ENCODE data around the gene NXPH1. TPM values are rescaled to one million over a fixed set of nuclear protein-coding genes. Genes with fewer than 3 reads are reported as not detected.

The NXPH1 gene
- polyA plus RNA-seq, 1 donor (not counting 4 experiments of a cell fraction or from before 2014, with no cell fraction given) = not detected

DNA sequence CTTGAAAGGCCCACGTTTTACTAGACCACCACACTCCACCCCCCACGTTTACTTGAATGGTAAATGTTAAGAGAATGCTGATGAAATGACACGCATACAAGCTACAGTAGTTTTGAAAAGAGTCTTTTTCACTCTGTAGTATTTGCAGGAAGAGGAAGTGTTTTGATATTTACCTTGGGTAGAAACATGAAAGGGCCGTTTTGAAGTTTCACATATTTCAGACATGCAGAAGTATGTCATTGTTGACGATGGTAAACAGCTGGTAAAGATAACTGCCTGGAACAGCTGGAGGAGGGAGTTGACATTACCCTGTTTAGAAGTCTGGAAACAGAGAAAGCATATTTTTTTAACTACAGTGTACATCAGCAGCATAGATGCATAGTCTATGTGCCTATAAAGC, 160.7 kb downstream of the NXPH1 start:
- no peak for TF ChIP-seq EZH2 (IDR thresholded peaks at IDR 0.05; ENCODE audit: low read length)
- TF ChIP-seq, protein P1, sequence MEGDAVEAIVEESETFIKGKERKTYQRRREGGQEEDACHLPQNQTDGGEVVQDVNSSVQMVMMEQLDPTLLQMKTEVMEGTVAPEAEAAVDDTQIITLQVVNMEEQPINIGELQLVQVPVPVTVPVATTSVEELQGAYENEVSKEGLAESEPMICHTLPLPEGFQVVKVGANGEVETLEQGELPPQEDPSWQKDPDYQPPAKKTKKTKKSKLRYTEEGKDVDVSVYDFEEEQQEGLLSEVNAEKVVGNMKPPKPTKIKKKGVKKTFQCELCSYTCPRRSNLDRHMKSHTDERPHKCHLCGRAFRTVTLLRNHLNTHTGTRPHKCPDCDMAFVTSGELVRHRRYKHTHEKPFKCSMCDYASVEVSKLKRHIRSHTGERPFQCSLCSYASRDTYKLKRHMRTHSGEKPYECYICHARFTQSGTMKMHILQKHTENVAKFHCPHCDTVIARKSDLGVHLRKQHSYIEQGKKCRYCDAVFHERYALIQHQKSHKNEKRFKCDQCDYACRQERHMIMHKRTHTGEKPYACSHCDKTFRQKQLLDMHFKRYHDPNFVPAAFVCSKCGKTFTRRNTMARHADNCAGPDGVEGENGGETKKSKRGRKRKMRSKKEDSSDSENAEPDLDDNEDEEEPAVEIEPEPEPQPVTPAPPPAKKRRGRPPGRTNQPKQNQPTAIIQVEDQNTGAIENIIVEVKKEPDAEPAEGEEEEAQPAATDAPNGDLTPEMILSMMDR (optimal IDR thresholded peaks at IDR 0.05 in 1 of 3, IDR thresholded peaks at IDR 0.05 in 1 of 3, conservative IDR thresholded peaks at IDR 0.05 in 1 of 3; ENCODE audit: extremely low read depth in 1 of 3, insufficient read depth in 2 of 3, low read length in 3 of 3) = no peak
- dilution Hi-C loops (cut with MboI; ENCODE audit: extremely low pct_ligation_motif_present, low sequenced_read_pairs) = no loop called here
- H3K79me2 ChIP-seq (ENCODE audit: control insufficient read depth, insufficient read depth, low read length) = no peaks in the 10 kb centered on the region
- no peak for FAIRE-seq
- H4K20me1 ChIP-seq (ENCODE audit: control insufficient read depth, extremely low read depth, insufficient read depth, low read length) = no peaks in the 10 kb centered on the region
- H3K36me3 ChIP-seq (ENCODE audit: control insufficient read depth in 2 of 2, extremely low read depth in 1 of 2, insufficient read depth in 2 of 2, low read length in 2 of 2) = no peaks in the 10 kb centered on the region
- H3K9me3 ChIP-seq (ENCODE audit: control insufficient read depth, low read depth, low read length) = no peaks in the 10 kb centered on the region
- no peak overlapping the region for H2AFZ ChIP-seq (ENCODE audit: control insufficient read depth, low read length)
- H3K9ac ChIP-seq (ENCODE audit: control insufficient read depth, extremely low read depth, insufficient read depth, low read length) = no peak overlapping the region
- H3K4me3 ChIP-seq (ENCODE audit: control insufficient read depth in 2 of 3, extremely low read depth in 1 of 3, insufficient read depth in 2 of 3, low read depth in 1 of 3, low read length in 3 of 3) = no peak overlapping the region
- no peaks in the 10 kb centered on the region for H3K9me1 ChIP-seq (ENCODE audit: control insufficient read depth, extremely low read depth, insufficient read depth, low read length)
- no peaks in the 10 kb centered on the region for H3K27me3 ChIP-seq (ENCODE audit: control insufficient read depth, extremely low read depth, insufficient read depth, low read length)
- DNase-seq (ENCODE audit: low read depth, low spot score) = no peak
- no peak overlapping the region for H3K4me2 ChIP-seq (ENCODE audit: control insufficient read depth, extremely low read depth, insufficient read depth, low read depth, low read length)
- no peaks in the 10 kb centered on the region for H3K4me1 ChIP-seq (ENCODE audit: control insufficient read depth, extremely low read depth, insufficient read depth, low read length)
- H3K27ac ChIP-seq (ENCODE audit: control insufficient read depth, insufficient read depth, low read length) = no peak overlapping the region

DNA sequence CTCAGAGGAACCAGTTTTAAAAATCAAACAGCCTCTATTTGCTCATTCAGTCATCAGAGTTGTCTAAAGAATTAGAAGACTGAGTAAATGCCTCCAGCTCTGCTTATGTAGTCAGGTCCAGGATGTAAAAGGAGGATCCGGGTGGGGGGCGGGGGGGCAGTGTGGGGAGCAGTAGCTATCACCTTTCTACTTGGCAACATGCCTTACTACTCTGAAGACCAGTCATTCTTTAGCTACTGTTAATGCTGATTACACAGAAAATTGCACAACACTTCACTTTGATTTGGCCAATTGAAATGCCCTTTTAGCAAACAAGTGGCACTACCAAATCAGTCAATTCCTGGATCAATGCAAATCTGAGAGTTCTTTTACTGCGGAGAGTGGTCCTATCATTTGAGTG, 164.2 kb downstream of the NXPH1 start:
- Histone ChIP-seq H3K36me3 (ENCODE audit: control insufficient read depth in 2 of 2, extremely low read depth in 1 of 2, insufficient read depth in 2 of 2, low read length in 2 of 2) (no peaks in the 10 kb centered on the region), H3K4me2 (ENCODE audit: control insufficient read depth, extremely low read depth, insufficient read depth, low read depth, low read length) (no peak overlapping the region), H3K27me3 (ENCODE audit: control insufficient read depth, extremely low read depth, insufficient read depth, low read length) (no peaks in the 10 kb centered on the region), H3K9me3 (ENCODE audit: control insufficient read depth, low read depth, low read length) (no peaks in the 10 kb centered on the region), H2AFZ (ENCODE audit: control insufficient read depth, low read length) (no peak overlapping the region), H3K4me3 (ENCODE audit: control insufficient read depth in 2 of 3, extremely low read depth in 1 of 3, insufficient read depth in 2 of 3, low read depth in 1 of 3, low read length in 3 of 3) (no peak overlapping the region), H3K9me1 (ENCODE audit: control insufficient read depth, extremely low read depth, insufficient read depth, low read length) (no peaks in the 10 kb centered on the region), H3K4me1 (ENCODE audit: control insufficient read depth, extremely low read depth, insufficient read depth, low read length) (no peaks in the 10 kb centered on the region), H3K79me2 (ENCODE audit: control insufficient read depth, insufficient read depth, low read length) (no peaks in the 10 kb centered on the region), H4K20me1 (ENCODE audit: control insufficient read depth, extremely low read depth, insufficient read depth, low read length) (no peaks in the 10 kb centered on the region), H3K9ac (ENCODE audit: control insufficient read depth, extremely low read depth, insufficient read depth, low read length) (no peak overlapping the region), H3K27ac (ENCODE audit: control insufficient read depth, insufficient read depth, low read length) (no peak overlapping the region)
- no peak for FAIRE-seq
- dilution Hi-C loops (cut with MboI; ENCODE audit: extremely low pct_ligation_motif_present, low sequenced_read_pairs) = no loop called here
- TF ChIP-seq, protein P1 (optimal IDR thresholded peaks at IDR 0.05 in 1 of 3, IDR thresholded peaks at IDR 0.05 in 1 of 3, conservative IDR thresholded peaks at IDR 0.05 in 1 of 3; ENCODE audit: extremely low read depth in 1 of 3, insufficient read depth in 2 of 3, low read length in 3 of 3) = no peak
- TF ChIP-seq EZH2 (IDR thresholded peaks at IDR 0.05; ENCODE audit: low read length) = no peak
- DNase-seq (ENCODE audit: low read depth, low spot score) = no peak

Measured in keratinocyte (primary cell).